AG04450 (cell line): ENCODE measurements around the gene DNAH1. TPM values are rescaled to one million over a fixed set of nuclear protein-coding genes. Genes with fewer than 3 reads are reported as not detected.

Source experiments
- CTCF ChIA-PET: fragments of 300-600, 350-600 bp; formaldehyde crosslinking; extraction: SDS; loops from one replicate; lab custom pipeline; 2022; ENCODE audit warnings: antibody characterized with exemption, inconsistent platforms; lab: Charles Lee
- POLR2A ChIA-PET: fragments of 350-600 bp; formaldehyde crosslinking; extraction: SDS; loops from one replicate; lab custom pipeline; 2021; ENCODE audit warnings: antibody characterized with exemption, inconsistent platforms; lab: Yijun Ruan, JAX
- DNase-seq: peaks from one replicate; pipeline ENCODE4 v3.0.0-alpha.2; 2011; ENCODE audit warnings: low read depth, low spot score
- H3K27ac ChIP-seq: one replicate; pipeline ENCODE4 v1.5.1; 2012; ENCODE audit warnings: low read depth, low read length, control low read depth
- H3K27me3 ChIP-seq: one replicate; pipeline ENCODE4 v1.6.0; 2012; ENCODE audit warnings: low read length; ENCODE audit not compliant: control insufficient read depth, insufficient read depth
- H3K4me3 ChIP-seq: 2 replicates; pipeline ENCODE4 v1.5.1; 2011; ENCODE audit warnings: mild to moderate bottlenecking, low read depth, low read length, control low read depth
- H3K9me3 ChIP-seq: 2 replicates; pipeline ENCODE4 v1.5.1; 2012; ENCODE audit warnings: low read length; ENCODE audit not compliant: control insufficient read depth, insufficient read depth
- CTCF ChIP-seq: IDR thresholded peaks from 2 replicates; pipeline ENCODE4 v1.5.1; 2011; ENCODE audit warnings: low read depth, low read length, control low read depth, inconsistent platforms
- polyA plus RNA-seq: library from polyadenylated mRNA; depleted of rRNA; stranded (reverse); fragments of >200 nt; gene quantifications from 2 replicates; pipeline ENCODE4 v1.2.3, GENCODE V29; 2011

Gene DNAH1
- polyA plus RNA-seq, 1 experiment = 1.4 TPM

- TF ChIP-seq CTCF = no peak
- ChIA-PET POLR2A (no interaction called here), CTCF (no interaction called here)
- H3K27ac ChIP-seq = no peak overlapping the region
- no peaks in the 10 kb centered on the region for H3K9me3 ChIP-seq
- H3K4me3 ChIP-seq = no peak overlapping the region
- peaks cover 7% of the 10 kb centered on the region for H3K27me3 ChIP-seq
- no peak for DNase-seq
Observed at GRCh38 chr3:52394751-52395502, 78.8 kb downstream of the DNAH1 start.

GRCh38 chr3:52395503-52395865 is 79.4 kb downstream of the DNAH1 start:
- TF ChIP-seq CTCF = no peak
- no peak overlapping the region for H3K27ac ChIP-seq
- ChIA-PET POLR2A (no interaction called here), CTCF (no interaction called here)
- peaks cover 7% of the 10 kb centered on the region for H3K27me3 ChIP-seq
- no peaks in the 10 kb centered on the region for H3K9me3 ChIP-seq
- no peak overlapping the region for H3K4me3 ChIP-seq
- no peak for DNase-seq

DNA sequence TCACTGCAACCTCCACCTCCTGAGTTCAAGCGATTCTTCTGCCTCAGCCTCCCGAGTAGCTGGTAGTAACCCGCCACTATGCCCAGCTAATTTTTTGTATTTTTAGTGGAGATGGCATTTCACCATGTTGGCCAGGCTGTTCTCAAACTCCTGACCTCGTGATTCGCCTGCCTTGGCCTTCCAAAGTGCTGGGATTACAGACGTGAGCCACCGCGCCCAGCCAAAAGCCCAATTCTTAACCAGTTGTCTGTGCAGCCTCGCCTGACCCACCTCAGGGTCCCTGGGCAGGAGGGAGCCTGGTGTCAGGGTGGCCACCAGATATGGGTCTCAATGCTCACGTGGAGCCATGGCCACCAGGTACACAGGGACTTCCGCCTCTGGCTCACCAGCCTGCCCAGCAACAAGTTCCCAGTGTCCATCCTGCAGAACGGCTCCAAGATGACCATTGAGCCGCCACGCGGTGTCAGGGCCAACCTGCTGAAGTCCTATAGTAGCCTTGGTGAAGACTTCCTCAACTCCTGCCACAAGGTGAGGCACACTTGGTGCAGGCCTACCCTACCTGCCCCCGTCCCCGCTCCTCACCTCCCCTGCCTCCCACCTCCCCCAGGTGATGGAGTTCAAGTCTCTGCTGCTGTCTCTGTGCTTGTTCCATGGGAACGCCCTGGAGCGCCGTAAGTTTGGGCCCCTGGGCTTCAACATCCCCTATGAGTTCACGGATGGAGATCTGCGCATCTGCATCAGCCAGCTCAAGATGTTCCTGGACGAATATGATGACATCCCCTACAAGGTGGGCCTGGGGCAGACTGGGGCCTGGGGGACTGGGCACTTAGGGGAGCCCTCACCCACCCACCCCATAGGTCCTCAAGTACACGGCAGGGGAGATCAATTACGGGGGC is 80.1 kb downstream of the DNAH1 start:
- Histone ChIP-seq H3K27me3 (peaks cover 7% of the 10 kb centered on the region), H3K27ac (no peak overlapping the region), H3K9me3 (no peaks in the 10 kb centered on the region), H3K4me3 (no peak overlapping the region)
- TF ChIP-seq CTCF = no peak
- DNase-seq = no peak
- ChIA-PET POLR2A (no interaction called here), CTCF (no interaction called here)

DNA sequence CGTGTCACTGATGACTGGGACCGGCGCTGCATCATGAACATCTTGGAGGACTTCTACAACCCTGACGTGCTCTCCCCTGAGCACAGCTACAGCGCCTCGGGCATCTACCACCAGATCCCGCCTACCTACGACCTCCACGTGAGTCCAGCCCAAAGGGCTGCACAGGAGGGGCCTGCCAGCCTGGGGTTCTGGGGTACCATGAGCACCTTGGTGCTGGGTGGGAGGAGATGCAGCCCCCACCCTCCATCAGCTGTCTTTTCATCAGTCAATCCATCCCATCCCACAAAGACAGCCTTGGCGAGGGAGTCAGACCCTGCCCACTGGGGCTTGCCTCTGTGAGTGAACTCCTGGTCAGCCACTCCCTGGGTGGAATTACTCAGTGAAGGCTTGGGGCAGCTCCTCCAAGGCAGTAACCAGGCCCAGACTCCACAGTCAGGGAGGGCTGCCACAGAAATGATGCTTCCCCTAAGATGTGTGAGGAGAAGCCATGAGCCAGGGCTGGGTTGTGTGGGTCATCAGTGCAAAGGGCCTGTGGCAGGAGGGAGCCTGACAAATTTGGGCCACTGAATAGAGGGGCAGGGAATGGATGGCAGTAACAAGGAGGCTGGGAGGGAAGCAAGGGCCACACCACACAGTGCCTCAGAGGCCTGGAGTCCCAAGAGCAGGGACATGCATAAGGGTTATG is 80.9 kb downstream of the DNAH1 start:
- TF ChIP-seq CTCF = no peak
- no peaks in the 10 kb centered on the region for H3K9me3 ChIP-seq
- no peak overlapping the region for H3K27ac ChIP-seq
- H3K27me3 ChIP-seq = peaks cover 7% of the 10 kb centered on the region
- ChIA-PET CTCF (no interaction called here), POLR2A (no interaction called here)
- no peak for DNase-seq
- no peak overlapping the region for H3K4me3 ChIP-seq
